GM19238 (cell line): Measurements from ENCODE around the gene PLD1.

Experiments used
- DNase-seq: peaks from one replicate; pipeline ENCODE4 v3.0.0; 2011; ENCODE audit warnings: low spot score; ENCODE audit not compliant: insufficient read length

The PLD1 gene

GRCh38 chr3:171745577-171746319 lies 64.5 kb downstream of the PLD1 start:
- no peak for DNase-seq

- no peak for DNase-seq
Measured at GRCh38 chr3:171744158-171744741, 66.0 kb downstream of the PLD1 start.

GRCh38 chr3:171743327-171744157 lies 66.7 kb downstream of the PLD1 start:
- no peak for DNase-seq

DNA sequence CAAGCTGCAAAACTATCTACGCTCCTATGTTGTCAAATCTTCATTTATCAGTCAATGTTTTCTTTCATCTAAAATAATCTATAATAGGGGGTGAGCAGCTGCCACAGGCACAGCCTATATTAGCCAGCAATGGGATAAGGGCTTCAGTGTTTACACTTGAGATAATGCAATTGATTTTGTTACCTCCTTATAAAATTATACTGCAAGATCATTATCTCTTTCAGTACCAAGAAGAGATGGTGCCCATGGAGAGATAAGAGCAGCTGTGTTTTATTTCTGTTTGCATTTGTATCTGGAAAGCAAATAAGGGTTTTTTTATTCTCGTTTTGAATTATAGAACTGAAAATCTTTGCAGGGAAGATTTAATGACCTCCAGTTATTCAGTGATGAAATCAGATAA lies 68.9 kb downstream of the PLD1 start:
- no peak for DNase-seq

DNA sequence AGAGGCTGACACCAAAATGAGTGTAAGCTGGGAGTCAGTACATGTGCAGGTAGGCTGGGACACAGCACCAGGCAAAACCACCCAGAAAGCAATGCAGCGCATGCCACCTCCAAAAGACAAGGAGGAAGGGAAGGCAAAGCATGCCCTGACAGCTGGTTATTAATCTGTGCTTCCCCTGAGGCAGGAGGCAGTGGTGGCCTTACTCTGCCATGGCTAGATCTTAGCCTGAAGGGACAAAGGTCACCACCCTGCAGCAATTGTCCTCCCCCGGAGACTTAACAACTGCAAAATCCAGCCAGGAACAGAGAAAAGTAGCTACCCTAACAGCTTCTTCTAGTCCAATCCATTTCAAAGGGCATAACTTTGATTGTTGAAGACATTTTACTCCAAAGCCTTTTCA lies 73.7 kb downstream of the PLD1 start:
- no peak for DNase-seq

DNA sequence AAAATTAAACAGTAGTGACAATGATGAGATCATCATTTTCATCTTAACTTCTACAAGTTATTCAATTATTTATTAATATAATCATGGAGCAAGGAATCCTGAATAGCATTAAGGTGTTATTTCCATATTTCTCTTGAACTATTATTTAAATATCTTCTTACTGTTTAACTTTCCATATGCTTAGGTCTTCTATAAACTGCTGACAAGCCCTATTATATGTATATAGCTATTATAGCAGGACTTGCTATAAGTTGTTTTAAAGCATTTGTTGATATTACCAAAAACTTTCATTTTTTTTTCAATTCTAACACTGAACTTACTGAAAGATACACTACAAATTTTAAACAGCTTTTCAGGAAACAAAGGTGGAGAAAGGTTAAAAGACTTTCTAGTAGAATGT lies 76.7 kb downstream of the PLD1 start:
- DNase-seq: no peak

GRCh38 chr3:171732756-171733155 lies 77.5 kb downstream of the PLD1 start:
- DNase-seq: no peak

DNA sequence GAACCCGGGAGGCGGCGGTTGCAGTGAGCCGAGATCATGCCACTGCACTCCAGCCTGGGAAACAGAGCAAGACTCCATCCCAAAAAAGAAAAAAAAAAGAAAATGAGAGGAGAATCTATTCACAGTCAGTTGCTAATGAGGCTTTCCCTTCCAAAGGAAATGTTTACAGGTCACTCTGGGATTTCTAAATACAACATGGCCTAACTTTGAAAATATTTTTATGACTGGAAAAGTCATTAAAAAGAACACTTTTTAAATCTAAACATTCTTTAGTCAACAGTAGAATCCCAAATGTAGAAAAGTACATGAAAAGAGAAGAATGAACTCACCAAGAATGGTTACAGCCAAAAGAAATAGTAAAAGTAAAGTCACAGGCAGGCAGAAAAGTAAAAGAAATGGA lies 78.6 kb downstream of the PLD1 start:
- DNase-seq: no peak

- DNase-seq: no peak
Measured at GRCh38 chr3:171729452-171730334, 80.6 kb downstream of the PLD1 start.

DNA sequence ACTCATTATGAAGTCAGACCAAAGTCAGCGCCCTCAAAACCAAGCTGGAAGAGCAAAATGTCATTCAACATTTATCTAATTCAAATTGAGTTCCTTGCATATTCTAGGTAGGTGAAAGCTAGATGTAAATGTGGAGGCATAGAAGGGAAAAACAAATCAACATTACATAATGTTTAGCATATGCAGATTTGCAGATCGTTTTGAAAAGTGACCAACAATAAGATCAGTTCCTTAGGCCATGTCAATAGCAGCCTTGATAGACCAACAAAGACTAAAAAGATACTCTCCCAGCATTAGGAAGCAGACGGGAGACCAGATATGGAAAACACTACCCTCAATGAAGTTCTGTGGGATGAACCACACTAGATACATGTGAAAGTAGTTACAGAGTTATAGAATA lies 83.0 kb downstream of the PLD1 start:
- DNase-seq: no peak

DNA sequence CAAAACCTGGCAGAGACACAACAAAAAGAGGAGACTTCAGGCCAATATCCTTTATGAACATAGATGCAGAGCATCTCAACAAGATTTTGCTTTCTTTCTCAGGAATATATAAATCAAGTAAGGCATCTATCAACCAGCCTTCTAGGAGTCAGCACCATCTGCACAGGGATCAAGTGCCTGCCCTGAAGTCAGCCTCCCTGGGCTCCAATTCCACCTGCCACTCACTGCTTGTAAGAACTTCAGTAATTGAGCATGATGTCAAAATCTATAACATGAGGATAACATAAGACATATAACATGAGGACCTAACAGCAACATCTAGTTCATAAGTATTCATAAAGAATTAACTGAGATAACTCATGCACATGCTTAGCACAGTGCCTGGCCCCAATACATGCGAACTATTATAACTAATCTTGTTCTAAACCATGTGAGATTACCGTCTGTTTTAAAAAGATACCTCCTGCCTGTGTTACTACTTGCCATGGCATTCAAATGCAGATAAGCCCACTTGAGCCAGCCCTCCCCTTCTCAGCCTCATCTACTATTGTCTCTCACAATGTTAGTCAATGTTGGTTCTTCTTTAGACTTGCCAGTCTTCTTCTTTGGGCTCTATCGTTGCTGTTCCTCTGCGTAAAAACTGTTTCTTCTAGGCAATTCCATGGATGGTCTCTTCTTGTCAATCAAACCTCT lies 91.6 kb downstream of the PLD1 start:
- DNase-seq: no peak

DNA sequence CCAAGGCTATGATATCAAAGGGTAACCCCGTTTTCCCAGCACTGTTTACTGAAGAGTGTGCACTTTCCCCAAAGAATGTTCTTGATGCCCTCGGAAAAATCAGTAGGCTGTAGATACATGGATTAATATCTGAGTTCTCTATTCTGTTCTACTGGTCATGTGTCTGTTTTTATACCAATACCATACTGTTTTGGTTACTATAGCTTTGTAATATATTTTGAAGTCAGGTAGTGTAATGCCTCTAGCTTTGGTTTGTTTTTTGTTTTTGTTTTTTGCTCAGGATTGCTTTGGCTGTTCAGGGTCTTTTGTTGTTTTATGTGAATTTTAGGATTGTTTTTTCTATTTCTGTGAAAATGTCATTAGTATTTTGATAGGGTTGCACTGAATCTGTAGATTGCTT lies 95.1 kb downstream of the PLD1 start:
- DNase-seq: no peak

GRCh38 chr3:171712171-171712938 lies 97.9 kb downstream of the PLD1 start:
- DNase-seq: no peak

- DNase-seq: no peak
Measured at GRCh38 chr3:171711461-171712170, 98.7 kb downstream of the PLD1 start.

- no peak for DNase-seq
Measured at GRCh38 chr3:171710359-171710758, 99.9 kb downstream of the PLD1 start.

- DNase-seq: no peak
Measured at GRCh38 chr3:171704814-171705213, 105.5 kb downstream of the PLD1 start.

DNA sequence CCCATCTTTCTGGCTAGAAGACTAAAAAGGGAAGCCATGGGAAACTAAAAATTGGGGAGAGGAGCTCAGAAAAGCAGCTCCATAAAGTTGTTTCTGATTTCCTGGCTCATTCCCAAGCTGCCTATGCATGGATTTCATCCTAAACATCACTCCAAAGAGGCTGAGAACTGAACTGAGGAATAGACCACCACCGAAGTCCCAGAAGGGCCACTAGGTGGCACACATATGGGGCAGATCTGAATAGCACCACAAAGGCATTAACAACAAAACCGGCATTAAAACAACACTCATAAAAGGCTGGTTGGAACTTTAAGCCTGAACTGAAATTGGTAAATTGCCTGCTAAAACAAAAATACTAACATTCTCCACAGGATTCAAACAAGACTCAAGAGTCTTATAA lies 106.3 kb downstream of the PLD1 start:
- no peak for DNase-seq

GRCh38 chr3:171703144-171703543 lies 107.1 kb downstream of the PLD1 start:
- DNase-seq: no peak

- DNase-seq: no peak
Measured at GRCh38 chr3:171700653-171701052, 109.6 kb downstream of the PLD1 start.
